ENCODE measurements around the gene SIVA1.

SIVA1 gene, protein sequence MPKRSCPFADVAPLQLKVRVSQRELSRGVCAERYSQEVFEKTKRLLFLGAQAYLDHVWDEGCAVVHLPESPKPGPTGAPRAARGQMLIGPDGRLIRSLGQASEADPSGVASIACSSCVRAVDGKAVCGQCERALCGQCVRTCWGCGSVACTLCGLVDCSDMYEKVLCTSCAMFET

DNA sequence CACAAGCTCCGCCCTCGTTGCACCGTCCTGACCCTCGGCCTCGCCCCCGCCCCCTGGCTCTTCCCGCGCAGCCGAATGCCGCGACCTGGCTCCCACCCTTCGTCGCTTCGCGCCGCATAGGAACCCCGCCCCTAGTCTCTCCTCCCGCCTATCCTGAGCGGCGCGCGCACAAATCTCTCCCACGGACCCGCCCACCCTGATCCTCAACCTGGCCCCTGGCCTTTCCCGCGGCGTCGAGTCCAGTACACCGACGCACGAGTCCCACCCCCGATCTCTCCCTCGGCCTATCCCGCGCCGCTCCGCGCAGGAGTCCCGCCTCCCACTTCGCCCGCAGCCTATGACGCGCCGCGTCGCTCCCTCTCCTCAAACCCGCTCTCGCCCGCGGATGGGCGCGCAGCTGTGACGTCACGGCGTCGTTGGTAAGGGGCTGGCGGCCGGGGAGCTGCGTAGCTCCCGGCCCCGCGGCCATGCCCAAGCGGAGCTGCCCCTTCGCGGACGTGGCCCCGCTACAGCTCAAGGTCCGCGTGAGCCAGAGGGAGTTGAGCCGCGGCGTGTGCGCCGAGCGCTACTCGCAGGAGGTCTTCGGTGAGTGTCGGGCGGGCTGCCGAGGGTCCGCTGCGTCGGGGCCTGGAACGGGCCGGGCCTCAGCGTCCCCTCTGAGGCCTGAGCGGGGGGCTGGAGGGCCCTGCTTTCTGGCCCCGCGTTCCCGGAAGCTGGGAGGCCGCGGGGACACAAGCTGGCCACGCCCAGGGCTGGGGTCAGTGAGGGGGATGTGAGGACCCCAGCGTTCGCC, at the start of gene SIVA1:
Gene SIVA1 (plus strand): TSS at position 413 of the 793 bp plus-strand sequence. CDS start 55 bp downstream, at position 468.
- peak; percentile 99 for DNase-seq

DNA sequence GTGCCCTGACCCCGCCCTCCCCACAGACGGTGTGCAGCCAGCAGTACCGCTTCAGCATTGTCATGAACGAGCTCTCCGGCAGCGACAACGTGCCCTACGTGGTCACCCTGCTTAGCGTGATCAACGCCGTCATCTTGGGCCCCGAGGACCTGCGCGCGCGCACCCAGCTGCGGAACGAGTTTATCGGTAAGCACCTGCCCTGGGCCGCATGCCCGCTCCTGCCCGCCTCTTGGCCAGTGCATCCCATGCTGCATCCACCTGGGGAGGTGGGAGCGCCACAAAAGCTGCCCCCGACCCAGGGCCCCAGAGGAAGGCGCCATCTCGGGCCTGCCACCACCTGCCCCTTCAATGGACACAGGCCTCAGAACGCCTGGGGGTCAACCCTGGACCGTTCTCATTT, 49.7 kb upstream of the SIVA1 start:
- no peak for DNase-seq

DNA sequence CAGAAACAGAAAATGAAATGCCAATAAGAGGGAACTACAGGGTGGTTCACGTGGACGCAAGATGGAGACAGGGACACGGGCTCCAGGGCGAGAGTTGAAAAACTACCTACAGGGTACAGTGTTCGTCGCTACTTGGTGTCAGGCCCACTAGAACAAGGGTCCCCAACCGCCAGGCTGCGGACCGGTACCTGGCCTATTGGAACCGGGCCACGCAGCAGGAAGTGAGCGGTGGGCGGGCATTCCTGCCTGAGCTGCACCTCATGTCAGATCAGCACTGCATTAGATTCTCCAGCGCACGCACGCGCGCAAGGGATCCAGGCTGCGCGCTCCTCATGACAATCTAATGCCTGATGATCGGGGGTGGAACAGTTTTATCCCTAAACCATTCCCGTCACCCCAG, 48.7 kb upstream of the SIVA1 start:
- DNase-seq = no peak

DNA sequence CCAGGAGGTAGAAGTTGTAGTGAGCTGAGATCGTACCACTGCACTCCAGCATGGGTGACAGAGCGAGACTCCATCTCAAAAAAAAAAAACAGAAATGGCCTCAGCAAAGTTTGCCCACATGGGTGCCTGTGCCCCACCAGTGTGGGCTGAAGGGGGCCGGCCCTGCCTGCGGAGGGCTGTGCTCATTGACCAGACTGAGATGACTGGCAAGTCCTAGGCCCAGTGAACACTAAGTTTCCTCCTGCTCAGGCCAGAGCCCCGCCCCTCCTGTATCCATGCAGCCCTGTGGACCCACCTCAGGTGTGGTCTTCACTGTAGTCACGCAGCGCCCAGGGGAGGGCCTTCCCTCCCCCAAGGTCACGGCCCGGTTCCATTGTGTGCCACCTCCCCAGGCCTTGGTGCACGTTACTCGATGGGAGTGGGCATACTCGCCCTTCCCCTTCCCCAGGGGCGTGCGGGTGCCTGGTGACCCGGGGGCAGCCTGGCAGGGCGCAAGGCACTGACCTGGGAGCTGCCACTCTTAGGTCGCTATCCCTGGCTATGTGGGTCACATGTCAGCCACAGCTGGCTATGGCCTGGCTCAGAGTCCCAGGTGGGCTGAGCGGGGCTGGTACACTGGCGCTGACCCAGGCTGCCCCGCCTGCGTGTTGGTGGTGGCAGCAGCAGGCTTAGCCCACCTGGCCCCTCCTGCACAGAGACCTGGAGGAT, 47.5 kb upstream of the SIVA1 start:
- no peak for DNase-seq

DNA sequence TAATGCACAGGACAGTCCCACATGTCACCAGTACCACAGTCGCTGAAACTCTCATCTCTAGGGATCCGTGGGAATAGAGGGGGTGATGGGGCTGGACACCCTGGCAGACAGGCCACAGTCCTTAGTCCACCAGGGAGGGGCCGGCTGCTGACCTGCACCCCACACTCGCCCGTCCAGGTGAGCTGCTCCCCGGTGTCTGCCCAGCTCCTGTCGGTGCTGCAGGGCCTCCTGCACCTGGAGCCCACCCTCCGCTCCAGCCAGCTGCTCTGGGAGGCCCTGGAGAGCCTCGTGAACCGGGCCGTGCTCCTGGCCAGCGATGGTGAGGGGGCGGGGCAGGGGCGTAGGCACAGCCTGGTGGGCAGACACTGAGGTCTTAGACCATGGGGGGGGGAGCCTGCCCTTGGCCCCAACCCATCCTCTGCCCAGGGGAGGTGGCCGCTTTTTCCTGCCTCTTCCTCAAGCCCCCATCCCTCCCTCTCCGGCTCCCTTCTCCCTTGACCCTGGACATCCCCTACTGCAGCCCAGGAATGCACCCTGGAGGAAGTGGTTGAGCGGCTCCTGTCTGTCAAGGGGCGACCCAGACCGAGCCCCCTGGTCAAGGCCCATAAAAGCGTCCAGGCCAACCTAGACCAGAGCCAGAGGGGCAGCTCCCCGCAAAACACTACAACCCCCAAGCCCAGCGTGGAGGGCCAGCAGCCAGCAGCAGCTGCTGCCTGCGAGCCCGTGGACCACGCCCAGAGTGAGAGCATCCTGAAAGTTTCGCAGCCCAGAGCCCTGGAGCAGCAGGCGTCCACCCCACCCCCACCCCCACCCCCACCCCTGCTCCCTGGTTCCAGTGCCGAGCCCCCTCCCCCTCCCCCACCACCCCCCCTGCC, 46.0 kb upstream of the SIVA1 start:
- DNase-seq = peak; percentile 18

DNA sequence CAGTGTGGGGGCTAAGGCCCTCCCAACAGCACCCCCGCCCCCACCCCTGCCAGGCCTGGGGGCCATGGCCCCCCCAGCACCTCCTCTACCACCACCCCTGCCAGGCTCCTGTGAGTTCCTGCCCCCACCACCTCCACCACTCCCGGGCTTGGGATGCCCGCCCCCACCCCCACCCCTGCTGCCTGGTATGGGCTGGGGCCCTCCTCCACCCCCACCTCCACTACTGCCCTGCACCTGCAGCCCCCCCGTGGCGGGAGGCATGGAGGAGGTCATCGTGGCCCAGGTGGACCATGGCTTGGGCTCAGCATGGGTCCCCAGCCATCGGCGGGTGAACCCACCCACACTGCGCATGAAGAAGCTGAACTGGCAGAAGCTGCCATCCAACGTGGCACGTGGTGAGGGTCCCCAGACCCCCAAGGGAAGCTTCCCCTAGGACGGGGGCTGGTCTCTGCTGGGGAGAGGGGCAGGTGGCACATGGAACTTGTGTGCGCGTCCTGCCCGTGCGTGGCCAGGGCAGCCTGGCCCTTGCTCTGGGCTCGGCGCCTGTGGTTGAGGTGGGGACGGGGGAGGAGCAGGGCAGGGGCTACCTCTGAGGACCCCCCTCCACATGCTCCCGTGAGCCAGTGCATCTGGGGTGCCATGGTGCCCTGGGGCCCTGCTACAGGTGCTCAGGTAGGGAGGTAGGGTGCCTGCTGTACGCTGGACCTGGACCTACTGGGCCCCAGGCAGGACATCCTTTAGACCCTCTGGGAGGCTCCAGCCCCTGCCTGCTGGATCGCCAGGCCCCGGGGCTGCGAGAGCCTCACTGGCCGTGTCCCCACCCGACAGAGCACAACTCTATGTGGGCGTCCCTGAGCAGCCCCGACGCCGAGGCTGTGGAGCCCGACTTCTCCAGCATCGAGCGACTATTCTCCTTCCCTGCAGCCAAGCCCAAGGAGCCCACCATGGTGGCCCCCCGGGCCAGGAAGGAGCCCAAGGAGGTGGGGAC, 45.0 kb upstream of the SIVA1 start:
- DNase-seq = peak; percentile 34

DNA sequence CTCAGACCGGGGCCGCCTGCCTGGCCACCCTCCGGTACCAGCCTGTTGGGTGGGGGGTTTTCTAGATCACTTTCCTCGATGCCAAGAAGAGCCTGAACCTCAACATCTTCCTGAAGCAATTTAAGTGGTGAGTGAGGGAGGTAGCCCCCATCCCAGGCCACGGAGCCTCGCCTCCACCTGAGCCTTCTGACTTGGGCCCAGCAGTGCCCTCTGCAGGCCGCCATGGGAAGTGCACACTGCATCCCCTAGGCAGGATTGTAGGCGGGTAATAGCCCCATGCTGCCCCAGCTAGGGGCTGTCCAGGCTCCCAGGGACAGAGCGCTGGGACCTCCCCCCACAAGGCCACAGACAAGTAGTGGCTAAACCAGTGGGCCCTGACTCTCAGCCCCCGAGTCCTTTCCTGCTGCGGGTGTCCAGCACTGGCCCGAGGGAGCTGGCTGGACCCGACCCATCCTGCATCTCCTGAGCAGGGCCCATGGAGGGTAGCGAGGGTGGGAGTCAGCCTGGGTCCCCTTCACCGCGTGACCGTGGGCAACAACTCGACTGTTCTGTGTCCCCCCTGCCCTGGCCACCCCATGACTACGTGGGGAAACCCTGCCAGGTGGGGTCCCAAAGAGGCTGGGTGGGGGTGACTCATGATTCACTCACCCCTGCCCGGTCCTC, 44.2 kb upstream of the SIVA1 start:
- peak; percentile 71 for DNase-seq

DNA sequence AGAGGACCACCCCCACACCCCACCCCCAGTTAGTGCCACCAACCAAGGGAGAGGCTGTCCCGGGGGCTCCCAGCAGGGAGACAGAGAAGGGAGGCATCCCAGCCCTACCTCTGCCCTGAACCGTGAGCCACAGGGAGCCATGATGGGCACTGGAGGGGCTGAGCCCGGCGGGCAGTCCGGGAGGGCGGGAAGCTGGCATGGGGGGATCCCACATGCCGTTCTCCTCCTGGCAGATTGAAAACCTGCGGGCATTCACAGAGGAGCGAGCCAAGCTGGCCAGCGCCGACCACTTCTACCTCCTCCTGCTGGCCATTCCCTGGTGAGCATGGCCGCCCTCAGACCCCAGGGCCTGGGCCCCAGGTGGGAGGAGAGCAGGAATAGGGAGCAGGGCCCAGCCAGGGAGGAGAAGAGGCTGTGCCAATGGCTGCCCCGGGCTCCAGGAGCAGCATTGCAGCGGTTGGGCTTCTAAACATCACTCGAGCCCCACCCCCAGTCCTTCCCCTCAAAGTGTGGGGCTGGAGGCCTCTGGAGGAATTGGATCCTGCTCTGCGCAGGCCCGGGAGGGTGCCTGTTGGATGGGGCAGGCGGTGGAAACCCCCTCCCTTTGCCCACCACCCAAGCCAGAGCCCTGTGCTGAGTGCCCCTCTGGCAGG, 43.4 kb upstream of the SIVA1 start:
- DNase-seq = no peak

DNA sequence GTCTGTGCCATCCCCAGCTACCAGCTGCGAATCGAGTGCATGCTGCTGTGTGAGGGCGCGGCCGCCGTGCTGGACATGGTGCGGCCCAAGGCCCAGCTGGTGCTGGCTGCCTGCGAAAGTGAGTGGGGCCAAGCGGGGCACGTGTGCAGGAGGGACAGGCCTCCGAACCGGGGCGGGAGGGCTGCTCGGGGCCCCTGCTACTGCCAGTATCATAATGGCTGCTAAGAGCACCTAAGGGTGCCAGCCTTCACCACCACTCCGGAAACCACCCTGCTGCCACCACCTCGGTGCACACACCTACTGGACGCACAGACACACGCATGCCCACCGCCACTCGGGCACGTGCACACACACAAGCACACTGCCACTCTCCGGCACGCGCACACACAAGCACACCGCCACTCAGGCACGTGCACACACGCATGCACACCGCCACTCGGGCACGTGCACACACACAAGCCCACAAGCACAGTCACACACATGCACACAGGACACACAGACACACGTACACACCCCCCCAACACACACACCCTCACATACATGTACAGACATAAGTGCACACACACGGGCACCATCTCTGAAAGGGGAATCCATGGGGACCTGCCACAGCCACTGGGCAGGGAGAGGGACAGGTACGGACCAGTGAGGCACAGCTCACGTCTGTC, 42.7 kb upstream of the SIVA1 start:
- DNase-seq = no peak

DNA sequence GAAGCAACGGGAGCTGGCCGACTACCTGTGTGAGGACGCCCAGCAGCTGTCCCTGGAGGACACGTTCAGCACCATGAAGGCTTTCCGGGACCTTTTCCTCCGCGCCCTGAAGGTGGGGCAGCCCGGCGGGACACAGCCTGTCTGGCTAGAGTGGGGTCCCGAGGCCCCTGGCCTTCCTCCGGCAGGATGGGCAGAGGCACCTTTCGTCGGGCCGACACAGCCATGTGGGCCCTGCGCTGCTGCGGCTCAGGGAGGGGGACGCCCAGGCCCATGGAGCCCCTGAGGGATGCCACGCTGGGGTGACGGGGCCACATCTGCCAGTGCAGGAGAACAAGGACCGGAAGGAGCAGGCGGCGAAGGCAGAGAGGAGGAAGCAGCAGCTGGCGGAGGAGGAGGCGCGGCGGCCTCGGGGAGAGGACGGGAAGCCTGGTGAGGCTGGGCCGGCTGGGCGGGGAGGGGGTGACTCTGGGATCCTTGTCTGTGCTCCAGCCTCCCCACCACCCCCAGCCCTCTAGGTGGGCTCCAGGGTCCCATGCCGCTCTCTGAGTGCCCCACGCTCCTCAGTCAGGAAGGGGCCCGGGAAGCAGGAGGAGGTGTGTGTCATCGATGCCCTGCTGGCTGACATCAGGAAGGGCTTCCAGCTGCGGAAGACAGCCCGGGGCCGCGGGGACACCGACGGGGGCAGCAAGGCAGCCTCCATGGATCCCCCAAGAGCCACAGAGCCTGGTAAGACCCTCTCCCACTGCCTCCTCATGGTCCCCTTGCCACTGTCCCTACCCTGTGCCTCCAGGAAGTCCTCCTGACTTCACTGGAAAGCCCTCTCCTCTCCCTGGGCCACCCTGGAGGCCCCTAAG, 39.8 kb upstream of the SIVA1 start:
- DNase-seq = no peak

DNA sequence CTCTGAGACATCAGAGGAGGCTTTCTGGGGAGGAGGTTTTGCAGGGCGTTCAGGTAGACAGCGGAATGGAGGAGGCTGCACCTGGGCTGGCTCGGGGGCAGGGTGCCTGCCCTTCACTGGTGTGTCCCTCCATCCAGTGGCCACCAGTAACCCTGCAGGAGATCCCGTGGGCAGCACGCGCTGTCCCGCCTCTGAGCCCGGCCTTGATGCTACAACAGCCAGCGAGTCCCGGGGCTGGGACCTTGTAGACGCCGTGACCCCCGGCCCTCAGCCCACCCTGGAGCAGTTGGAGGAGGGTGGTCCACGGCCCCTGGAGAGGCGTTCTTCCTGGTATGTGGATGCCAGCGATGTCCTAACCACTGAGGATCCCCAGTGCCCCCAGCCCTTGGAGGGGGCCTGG, 38.9 kb upstream of the SIVA1 start:
- no peak for DNase-seq

DNA sequence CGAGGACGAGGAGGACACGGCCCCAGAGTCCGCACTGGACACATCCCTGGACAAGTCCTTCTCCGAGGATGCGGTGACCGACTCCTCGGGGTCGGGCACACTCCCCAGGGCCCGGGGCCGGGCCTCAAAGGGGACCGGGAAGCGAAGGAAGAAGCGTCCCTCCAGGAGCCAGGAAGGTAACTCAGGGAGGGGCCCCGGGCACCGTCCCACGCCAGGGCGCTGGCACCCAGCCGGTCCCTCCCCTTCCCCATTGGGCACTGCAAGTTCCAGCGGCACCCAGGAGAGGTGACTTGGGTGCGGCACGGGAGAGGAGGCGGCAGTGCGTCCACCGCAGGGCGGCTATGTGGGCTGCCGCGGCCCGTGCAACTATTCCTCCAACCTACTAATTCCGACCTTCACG, 38.3 kb upstream of the SIVA1 start:
- no peak for DNase-seq

DNA sequence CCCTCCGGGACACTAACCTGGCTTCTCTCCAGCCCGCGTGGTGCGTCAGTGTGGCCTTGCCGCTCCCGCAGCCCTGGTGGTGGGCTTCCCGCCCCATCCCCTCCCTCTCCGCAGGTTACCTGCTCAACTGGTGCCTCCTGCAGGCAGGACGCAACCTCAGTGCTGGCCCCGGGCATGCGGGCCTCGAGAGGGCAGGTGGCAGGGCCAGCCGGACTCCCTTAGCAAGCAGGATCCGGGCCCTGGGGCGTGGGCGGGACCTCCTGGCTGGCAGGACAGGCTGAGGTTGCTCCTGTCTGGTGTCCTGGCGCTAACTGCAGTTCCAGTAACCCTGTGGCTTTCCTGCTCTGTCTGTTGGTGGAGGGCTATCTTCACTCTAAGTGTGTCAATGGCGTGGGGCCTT, 37.5 kb upstream of the SIVA1 start:
- DNase-seq = no peak

DNA sequence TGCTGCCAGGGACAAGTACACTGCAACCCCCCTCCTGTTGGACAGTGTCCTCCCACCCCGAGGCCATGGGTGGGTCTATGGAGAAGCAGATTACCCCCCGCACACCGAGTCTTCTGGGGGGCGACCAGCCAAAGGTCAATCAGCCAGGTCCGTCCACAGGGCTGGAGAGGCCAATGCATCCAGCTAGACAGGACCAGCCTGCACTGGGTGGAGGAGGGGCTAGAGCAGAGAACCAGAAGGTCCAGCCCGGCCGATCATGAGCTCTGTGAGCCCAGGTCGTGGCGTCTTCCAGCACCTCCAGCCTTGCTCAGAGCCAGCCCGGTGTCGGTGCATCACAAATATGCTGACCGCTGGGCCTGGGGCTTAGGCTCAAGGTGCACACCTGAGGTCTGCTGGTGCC, 37.1 kb upstream of the SIVA1 start:
- no peak for DNase-seq

DNA sequence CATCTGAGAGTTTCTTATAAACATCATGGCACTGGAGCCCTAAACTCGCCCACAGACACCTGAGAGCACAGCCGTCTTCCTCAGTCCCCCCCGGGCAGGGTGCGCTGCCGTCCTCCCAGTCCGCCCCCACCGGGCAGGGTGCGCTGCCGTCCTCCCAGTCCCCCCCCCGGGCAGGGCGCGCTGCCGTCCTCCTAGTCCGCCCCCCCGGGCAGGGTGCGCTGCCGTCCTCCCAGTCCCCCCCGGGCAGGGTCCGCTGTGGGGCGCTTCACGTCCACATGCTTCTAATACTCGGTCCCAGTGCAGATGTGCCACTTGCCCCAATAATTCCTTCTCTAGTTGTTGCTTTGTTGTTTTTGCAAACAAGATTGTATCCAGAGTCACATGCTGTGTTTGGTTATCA, 35.8 kb upstream of the SIVA1 start:
- DNase-seq = no peak

DNA sequence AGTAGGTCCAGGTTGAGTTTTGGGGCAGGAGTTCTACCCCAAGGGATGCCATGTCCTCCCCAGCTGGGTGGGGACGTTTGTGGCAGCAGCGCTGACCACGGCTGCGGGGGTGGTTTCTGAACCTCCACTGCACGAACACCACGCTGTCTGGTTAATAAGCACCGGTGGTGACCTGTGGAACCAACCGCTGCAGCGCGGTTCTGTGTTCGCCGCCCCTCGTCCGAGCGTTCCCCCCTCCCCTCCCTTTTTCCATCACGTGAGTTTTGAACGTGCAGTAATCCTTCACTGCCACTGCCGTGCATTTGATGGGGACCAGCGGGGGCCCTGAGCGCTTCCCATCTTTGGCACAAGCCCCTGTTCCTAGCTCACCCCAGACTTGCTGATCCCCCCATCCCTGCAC, 35.3 kb upstream of the SIVA1 start:
- no peak for DNase-seq

DNA sequence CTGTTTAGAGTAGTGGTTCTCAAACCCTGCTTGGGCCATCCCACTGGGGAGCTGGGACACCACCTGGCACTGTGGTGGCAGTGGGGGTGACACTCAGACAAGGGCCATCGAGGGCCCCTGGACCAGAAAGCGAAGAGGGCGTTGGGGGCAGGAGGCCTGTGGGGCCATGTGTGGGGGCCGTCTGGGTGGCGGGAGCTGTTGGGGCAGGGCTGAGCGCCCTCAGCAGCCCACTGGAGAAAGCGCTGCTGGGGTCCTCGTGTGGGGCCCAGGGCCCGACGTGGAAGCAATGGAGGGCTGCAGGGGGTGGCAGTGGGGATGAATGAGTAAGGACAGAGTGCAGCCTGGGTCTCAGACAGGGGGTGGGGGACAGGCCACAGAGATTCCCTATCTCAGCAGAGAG, 34.8 kb upstream of the SIVA1 start:
- no peak for DNase-seq

DNA sequence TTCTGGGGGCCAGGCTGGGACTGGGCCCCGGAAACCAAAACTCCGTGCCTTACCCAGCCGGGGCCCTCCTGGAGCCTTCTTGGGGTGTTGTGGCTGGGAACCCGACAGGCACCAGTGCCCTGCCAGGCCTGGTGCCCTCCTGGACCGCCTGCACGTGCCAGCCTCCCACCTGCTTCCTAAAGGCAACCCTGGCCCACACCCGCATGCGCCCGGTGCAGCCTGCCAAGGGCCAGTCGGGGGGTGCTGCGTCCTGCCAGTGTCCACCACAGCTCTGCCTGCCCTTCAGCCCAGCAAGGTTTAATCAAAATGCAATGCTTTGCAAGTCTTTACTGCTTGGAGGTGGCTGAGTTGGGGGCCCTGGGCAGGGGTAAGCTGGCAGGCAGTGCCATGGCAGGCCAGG, 34.1 kb upstream of the SIVA1 start:
- no peak for DNase-seq

DNA sequence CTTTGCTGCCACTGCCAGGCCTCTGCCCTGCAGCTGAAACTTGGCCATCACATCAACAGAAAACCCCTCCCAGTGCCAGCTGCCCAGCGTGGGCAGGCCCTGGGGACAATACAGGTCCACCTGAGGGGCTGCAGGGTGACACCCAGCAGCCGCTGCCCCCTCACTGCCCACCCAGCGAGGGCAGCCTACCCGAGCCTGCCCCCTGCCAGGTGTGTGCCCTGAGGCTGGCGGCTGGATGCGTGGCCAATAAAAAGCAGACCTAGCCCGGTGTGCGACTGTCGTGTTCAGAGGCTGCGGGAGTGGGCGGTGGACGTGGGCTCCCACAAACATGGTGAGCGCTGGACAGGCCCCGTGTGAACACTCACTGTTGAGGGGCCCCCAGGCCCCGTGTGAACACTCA, 33.6 kb upstream of the SIVA1 start:
- DNase-seq = no peak

All from DMS53 (cell line).